G401.6 (cell line): Measurements from ENCODE around the gene ZNF714.

Source experiments
- FAIRE-seq: peaks from 2 replicates; lab custom pipeline; 2012; peaks lifted over from hg19 to GRCh38; lab: Jason Lieb, UNC

Gene ZNF714

DNA sequence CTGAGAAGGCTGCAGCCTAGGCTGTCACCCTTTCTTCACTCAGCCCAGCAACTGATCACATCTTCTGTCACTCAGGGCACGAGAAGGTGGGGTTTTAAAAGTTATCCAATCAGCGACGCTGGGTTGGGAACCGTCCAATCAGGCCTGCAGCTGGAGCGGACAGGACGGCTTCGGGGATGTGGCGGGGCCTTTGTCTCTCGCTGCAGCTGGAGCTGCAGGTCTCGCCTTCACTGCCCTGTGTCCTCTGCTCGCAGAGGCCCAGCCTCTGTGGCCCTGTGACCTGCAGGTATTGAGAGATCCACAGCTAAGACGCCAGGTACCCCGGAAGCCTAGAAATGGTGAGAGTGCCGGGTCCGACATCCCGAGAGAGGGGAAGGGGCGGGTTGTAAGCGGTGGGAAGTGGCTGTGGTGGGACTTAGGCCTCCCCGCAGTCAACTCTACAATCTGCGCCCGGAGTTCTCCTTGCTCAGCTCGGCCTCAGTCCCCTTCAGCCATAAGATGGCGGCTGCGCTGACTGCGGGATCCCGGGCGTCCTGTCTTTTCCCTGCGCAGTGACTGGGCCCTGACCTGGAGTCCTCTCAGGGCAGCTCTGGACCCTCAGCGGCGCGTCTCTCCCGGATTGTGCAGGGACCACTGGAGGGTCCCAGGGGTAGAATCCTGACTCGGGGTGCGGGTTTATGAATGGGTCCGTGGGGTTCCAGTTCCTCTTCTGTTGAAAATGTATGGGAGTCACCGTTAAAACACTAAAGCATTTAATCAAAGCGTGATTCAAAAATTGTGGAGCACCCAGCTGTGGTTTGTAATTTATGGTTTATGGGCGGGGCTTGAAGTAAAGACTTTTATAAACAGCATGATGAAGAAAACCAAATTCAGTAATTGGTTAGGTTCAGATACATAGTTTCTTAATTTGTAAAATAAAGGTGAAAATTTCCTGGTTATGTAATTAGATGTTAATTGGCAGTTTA is at the start of gene ZNF714:
TSS of gene ZNF714 (plus strand) at position 193 of the 965 bp plus-strand sequence. CDS start 16,066 bp downstream, outside the sequence.
- FAIRE-seq = peak; percentile 99

GRCh38 chr19:21045028-21045427 is 37.0 kb upstream of the ZNF714 start:
- FAIRE-seq = no peak

DNA sequence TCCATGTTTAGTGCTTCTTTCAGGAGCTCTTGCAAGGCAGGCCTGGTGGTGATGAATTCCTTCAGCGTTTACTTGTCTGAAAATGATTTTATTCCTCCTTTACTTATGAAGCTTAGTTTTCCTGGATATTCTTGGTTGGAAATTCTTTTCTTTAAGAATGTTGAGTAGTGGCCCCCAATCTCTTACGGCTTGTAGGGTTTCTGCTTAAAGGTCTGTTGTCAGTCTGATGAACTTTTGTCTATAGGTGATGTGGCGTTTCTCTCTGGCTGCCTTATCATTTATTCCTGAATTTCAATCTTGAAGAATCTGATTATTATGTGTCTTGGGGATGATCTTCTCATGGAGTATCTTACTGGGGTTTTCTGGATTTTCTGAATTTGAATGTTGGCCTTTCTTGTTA is 35.5 kb upstream of the ZNF714 start:
- no peak for FAIRE-seq

DNA sequence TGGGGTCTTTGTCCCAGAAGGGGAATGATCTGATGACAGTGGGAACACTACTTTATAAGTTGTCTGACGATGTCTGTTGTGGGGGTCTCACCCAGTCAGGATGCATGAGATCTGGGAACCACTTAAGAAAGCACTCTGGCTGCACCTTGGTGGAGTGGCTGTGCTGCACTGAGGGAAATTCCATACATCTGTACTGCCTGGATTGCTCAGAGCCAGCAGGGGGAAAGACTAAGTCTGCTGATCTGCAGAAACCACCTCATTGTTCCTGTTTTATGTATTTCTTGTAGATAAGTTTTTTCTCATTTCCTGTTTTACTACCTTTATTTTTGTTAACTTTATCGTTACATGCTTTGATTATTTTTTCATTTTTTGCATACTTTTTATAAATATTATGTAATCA is 34.3 kb upstream of the ZNF714 start:
- peak; percentile 8 for FAIRE-seq

- FAIRE-seq = no peak
Measured at GRCh38 chr19:21052902-21053301, 29.1 kb upstream of the ZNF714 start.

DNA sequence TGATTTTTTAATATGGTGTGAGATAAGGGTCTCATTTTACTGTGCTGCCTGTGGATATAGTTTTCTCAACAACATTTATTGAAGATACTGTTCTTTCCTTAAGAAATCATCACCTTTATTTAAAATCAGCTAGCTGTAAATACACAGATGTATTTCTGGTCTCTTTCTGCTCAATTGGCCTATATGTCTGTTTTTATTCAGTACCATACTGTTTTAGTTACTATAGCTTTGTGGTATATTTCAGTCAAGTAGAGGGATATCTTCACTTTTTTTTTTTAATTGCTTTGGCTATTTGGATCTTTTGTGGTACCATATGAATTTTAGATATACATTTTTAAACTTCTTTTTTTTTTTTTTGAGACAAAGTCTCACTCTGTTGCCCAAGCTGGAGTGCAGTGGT is 16.7 kb upstream of the ZNF714 start:
- FAIRE-seq = peak; percentile 23

DNA sequence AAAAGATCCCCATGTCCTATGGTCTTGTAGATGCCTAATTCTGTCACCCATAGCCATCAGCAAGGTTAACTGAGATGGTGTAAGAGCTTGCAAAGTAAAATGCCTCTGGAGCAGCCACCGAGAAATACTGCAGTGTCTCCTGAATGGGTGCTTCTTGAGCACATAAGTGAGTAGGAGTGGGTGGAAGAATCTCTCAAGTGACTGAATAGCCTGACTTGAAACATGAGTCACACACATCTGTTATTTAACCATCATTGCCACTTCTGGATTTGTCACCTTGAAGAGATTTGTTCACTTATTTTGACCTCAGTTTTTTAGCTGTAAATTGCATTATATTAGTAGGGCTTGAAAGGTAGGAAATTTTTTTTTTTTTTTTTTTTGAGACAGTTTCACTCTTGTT is 2.3 kb downstream of the ZNF714 start:
- FAIRE-seq = no peak

DNA sequence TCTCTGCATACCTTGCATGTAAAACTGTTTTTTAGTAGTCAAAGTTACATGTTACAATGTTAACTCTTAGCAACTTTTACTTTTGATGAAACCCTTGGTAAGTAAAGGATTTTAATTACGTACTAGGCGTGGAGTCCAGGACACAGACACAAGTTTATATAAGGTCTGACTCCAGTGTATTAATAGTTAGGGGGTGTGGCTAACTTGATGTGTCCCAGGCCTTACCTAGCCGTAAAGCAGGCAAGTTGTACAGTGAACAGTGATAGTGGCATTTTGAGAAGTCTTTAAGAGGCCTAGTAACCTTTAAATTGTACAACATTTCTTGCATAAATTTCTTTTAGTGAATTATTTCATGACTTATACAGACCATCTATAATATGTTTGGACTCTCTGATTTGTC is 5.9 kb downstream of the ZNF714 start:
- no peak for FAIRE-seq

GRCh38 chr19:21092109-21092508 is 10.1 kb downstream of the ZNF714 start:
- no peak for FAIRE-seq

- no peak for FAIRE-seq
Measured at GRCh38 chr19:21094347-21095025, 12.5 kb downstream of the ZNF714 start.

DNA sequence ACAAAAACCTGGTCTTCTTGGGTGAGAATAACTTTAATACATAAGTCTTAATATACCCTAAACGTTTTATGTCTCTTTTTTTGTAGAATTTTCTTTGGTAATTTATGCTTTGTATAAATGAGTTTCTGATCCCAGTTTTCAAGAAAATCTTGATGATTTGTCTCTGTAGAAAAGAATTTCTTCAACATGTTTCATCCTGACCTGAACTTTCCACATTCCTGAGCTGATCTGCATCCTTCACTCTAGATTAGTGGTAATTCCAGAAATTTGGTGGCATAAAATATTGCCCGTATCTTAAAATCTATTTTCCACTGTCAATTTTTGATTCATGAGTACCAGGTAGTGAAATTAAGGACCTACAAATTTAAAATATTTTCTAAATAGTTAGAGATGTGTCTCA is 16.3 kb downstream of the ZNF714 start:
- no peak for FAIRE-seq

- no peak for FAIRE-seq
Measured at GRCh38 chr19:21101521-21102242, 19.7 kb downstream of the ZNF714 start.

- FAIRE-seq = no peak
Measured at GRCh38 chr19:21109116-21109515, 27.1 kb downstream of the ZNF714 start.

DNA sequence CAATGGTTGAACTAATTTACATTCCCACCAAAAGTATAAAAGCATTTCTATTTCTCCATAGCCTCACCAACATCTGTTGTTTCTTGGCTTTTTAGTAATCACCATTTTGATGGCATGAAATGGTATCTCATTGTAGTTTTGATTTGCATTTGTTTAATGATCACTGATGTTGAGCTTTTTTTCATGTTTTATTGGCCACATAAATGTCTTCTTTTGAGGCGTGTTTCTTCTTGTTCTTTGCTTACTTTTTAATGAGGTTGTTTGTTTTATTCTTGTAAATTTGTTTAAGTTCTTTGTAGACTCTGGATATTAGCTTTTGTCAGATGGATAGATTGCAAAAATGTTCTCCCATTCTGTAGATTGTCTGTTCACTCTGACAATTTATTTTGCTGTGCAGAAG is 28.2 kb downstream of the ZNF714 start:
- FAIRE-seq = no peak

DNA sequence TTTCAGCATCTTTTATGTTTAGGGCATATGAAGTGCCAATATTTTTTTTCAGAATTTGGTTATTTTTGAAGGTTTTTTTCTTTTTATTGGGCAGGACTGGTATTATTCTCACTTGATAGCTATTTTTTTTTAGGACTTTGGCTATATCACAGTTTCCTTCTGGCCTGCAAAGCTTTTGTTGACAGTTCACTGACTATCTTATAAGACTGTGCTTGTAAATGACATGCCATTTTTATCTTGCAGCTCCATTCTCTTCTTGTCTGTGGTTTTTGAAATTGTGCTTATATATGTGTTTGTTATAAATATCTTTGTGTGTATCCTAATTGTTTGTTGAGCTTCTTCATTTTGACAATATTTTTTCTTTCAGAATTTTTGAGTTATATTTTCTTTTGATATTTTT is 33.4 kb downstream of the ZNF714 start:
- FAIRE-seq = no peak

DNA sequence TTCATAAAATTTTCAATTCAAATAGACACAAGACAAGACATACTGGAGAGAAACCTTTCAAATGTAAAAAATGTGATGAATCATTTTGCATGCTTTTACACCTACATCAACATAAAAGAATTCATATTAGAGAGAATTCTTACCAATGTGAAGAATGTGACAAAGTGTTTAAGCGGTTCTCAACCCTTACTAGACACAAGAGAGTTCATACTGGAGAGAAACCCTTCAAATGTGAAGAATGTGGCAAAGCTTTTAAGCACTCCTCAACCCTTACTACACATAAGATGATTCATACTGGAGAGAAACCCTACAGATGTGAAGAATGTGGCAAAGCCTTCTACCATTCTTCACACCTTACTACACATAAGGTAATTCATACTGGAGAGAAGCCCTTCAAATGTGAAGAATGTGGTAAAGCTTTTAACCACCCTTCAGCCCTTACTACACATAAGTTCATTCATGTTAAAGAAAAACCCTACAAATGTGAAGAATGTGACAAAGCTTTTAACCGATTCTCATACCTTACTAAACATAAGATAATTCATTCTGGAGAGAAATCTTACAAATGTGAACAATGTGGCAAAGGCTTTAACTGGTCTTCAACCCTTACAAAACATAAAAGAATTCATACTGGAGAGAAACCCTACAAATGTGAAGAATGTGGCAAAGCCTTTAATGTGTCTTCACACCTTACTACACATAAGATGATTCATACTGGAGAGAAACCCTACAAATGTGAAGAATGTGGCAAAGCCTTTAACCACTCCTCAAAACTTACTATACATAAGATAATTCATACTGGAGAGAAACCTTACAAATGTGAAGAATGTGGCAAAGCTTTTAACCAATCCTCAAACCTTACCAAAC is 35.3 kb downstream of the ZNF714 start:
- FAIRE-seq = no peak

DNA sequence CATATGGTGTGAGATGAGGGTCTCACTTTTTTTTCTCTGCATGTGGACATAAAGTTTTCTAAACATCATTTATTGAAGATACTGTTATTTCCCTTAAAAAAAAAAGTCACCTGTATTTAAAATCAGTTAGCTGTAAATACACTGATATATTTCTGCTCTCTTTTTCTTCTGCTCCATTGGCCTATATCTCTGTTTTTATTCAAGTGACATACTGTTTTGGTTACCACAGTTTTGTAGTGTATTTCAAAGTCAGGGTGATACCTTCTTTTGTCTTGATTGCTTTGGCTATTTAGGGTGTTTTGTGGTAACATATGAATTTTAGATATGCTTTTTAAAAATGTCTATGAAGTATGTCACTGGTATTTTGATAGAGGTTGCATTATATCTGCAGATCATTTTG is 44.1 kb downstream of the ZNF714 start:
- no peak for FAIRE-seq

- no peak for FAIRE-seq
Measured at GRCh38 chr19:21127001-21127400, 45.0 kb downstream of the ZNF714 start.

DNA sequence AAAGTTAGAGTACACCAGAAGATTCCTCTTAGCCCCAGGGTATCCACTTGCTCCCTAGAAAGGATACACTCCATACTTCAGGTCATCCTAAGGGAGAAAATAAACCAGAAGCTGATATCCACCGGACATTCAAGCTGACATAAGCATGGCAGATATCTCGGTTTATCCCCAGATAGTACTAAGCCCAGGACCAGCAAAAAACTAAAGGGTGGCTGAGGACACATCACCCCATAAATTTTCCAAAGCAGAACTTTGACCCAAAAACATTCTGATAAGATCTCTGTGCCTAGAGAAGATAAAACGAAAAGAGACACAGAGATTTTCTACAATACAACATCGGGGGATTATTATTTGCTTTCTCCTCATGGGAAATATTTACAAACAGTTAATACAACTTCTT is 45.9 kb downstream of the ZNF714 start:
- FAIRE-seq = no peak

DNA sequence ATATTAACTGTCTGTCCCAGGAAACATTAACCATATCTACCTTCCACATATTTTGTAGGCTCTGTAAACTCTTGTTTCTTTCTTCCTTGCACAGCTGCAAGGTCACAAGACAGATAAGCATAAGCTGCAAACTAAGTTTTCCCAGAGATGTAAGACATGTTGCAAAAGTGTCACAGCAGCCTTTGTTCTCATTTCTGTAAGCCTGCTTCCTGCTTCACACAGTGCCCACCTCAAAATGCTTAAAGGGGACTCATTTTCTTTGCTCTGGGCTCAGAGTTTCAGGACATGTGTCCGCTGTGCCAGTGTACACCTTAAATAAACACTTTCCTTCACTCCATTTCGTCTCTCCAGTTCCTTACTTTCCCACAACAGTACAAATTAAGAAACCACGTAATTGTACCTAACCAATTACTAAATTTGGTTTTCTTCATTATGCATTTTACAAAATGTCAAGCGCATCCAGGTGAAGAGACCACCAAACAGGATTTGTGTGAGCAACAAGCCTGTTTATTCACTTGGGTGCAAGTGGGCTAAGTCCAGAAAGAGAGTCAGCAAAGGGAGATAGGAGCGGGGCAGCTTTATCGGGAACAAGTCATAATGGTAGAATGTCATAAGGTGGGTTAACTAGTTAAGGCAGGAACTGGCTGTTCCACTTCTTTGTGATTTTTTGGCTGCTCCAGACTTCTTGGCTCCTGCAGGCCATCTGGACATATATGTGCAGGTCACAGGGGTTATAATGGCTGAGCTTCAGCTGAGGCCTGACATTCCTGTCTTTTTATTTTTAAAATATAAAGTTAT is 47.1 kb downstream of the ZNF714 start:
- no peak for FAIRE-seq
